ENCODE data around the gene GDF10.
A peak's percentile ranks its signal among the peaks of the same experiment; 100 is the strongest.

Gene GDF10

DNA sequence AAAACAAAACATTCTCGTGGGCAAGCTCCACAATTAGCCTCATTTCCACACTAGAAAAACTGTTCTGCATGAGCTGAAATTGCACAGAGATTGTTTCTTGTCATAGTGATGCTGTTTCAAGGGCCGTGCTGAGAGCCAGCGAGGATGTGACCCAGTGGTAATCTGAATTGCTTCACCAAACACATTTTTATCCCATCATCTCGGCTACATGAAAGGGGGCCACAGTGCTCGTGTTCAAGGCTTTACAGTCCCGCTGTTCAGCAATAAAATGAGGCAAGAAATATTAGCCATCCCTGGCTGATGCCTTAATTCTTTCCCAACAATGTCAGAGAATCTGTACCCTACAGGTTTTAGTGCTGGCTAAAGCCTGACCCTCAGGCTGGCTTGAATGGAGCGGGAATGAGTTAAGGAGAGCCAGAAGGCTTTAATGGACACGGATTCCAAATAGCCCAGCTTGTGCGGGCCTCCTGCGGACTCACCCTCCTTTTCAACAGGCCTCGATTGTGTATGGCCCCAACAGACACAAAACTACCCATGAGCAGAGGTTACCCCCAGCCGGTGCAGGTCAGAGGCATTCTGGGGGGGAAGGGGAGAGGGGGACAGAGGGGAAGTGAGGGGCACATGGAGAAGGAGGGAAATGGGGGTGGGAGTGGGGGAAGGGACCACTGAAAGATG, 2.0 kb upstream of the GDF10 start:
- H3K4me3 ChIP-seq = no peak overlapping the region
- H3K4me1 ChIP-seq = peaks cover 0 to 40% (median 22%) of the 10 kb centered on the region in 4 donors
- H3K36me3 ChIP-seq = no peaks in the 10 kb centered on the region
- no peaks in the 10 kb centered on the region for H3K9me3 ChIP-seq
- peaks cover 0 to 35% of the 10 kb centered on the region in 2 donors for H3K27me3 ChIP-seq
- intact Hi-C loops (cut with DNase I; ENCODE audit: low total_unique reads) = no loop called here
- H3K27ac ChIP-seq = peak overlapping the region; percentile 21 to 26
- DNase-seq = peak in 1 of 2 donors; percentile 53
- TF ChIP-seq, protein P1, sequence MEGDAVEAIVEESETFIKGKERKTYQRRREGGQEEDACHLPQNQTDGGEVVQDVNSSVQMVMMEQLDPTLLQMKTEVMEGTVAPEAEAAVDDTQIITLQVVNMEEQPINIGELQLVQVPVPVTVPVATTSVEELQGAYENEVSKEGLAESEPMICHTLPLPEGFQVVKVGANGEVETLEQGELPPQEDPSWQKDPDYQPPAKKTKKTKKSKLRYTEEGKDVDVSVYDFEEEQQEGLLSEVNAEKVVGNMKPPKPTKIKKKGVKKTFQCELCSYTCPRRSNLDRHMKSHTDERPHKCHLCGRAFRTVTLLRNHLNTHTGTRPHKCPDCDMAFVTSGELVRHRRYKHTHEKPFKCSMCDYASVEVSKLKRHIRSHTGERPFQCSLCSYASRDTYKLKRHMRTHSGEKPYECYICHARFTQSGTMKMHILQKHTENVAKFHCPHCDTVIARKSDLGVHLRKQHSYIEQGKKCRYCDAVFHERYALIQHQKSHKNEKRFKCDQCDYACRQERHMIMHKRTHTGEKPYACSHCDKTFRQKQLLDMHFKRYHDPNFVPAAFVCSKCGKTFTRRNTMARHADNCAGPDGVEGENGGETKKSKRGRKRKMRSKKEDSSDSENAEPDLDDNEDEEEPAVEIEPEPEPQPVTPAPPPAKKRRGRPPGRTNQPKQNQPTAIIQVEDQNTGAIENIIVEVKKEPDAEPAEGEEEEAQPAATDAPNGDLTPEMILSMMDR (IDR thresholded peaks at IDR 0.05) = no peak

DNA sequence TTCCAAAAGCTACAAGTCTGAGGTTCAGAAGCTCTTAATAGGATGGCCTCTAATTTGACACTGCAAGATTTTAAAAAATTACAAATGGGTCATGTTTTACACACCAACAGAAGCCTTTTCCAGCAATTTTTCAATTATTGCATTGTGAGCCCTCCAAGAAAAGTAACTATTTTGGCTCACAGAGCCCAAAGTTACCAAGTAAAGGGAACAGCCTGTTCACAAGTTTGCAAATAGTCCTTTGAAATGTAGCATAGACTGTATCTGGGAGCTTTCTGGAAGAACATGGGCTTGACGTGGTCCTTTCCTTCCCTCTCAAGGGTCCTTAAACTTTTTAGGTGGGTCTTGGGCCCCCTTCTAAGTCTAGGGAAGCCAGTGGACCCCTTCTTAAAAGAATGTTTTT, 1.3 kb upstream of the GDF10 start:
- no peak for DNase-seq
- H3K27ac ChIP-seq = peak overlapping the region; percentile 47 to 59
- TF ChIP-seq, protein P1 (IDR thresholded peaks at IDR 0.05) = no peak
- no peaks in the 10 kb centered on the region for H3K9me3 ChIP-seq
- intact Hi-C loops (cut with DNase I; ENCODE audit: low total_unique reads) = no loop called here
- H3K4me1 ChIP-seq = peaks cover 0 to 40% (median 22%) of the 10 kb centered on the region in 4 donors
- H3K36me3 ChIP-seq = no peaks in the 10 kb centered on the region
- H3K4me3 ChIP-seq = no peak overlapping the region
- peaks cover 0 to 38% of the 10 kb centered on the region in 2 donors for H3K27me3 ChIP-seq

DNA sequence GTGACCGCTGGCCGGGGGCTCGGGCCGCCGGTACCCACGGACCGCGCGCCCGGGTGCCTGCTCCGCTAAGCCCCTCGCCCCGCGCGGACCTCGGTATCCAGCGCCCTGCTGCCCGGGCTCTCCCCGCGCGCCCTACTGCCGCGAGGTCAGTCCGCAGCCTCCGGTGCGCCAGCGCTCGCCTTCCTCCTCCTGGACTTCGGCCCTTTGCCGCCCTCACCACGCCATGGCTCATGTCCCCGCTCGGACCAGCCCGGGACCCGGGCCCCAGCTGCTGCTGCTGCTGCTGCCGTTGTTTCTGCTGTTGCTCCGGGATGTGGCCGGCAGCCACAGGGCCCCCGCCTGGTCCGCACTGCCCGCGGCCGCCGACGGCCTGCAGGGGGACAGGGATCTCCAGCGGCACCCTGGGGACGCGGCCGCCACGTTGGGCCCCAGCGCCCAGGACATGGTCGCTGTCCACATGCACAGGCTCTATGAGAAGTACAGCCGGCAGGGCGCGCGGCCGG, 483 bp downstream of the GDF10 start:
- TF ChIP-seq, protein P1 (IDR thresholded peaks at IDR 0.05) = no peak
- DNase-seq = no peak
- peaks cover 0 to 40% (median 22%) of the 10 kb centered on the region in 4 donors for H3K4me1 ChIP-seq
- peak overlapping the region; percentile 52 to 60 for H3K4me3 ChIP-seq
- H3K36me3 ChIP-seq = no peaks in the 10 kb centered on the region
- no peaks in the 10 kb centered on the region for H3K9me3 ChIP-seq
- H3K27me3 ChIP-seq = peaks cover 0 to 37% of the 10 kb centered on the region in 2 donors
- intact Hi-C loops (cut with DNase I; ENCODE audit: low total_unique reads) = no loop called here
- H3K27ac ChIP-seq = peak overlapping the region; percentile 50 to 59

DNA sequence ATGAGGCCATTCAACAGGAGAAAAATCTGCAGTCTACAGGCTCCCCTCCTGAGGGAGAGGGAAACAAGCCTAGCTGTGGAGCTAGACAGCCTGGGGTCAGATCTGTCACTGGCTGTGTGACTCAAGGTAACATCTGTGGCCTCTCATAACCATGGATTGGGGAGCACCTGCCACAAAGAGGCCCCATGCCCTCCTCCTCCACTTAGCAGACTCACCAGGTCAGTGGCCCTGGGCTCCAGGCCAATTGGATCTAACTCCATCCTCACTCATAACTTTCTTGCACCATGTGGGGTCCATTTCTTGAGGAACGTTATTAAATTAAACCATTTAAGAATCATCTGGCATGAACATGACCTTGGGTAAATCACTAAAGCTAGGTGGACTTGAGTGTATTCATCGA, 1.8 kb downstream of the GDF10 start:
- H3K27me3 ChIP-seq = peaks cover 0 to 41% of the 10 kb centered on the region in 2 donors
- no peaks in the 10 kb centered on the region for H3K9me3 ChIP-seq
- no peaks in the 10 kb centered on the region for H3K36me3 ChIP-seq
- no peak overlapping the region for H3K27ac ChIP-seq
- DNase-seq = no peak
- intact Hi-C loops (cut with DNase I; ENCODE audit: low total_unique reads) = no loop called here
- no peak overlapping the region for H3K4me3 ChIP-seq
- peaks cover 0 to 40% (median 22%) of the 10 kb centered on the region in 4 donors for H3K4me1 ChIP-seq
- TF ChIP-seq, protein P1 (IDR thresholded peaks at IDR 0.05) = no peak

DNA sequence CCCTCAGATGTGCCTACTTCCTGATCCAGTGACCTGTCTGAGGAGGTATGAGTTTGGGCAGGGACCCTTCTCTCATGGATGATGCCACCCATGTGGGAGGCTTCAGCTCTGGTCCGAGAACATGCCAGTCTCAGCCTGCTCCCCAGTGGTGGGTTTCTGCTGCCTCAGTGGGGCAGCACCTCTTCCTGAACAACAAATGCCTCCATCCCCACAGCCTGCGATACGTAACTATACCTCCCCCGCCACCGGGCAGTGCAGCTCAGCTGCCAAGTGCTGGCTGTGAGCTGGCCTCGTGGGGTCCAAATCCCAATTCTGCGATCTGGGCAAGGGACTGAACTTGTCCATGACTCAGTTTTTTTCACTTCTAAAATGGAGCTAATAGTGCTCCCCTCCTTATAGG, 3.1 kb downstream of the GDF10 start:
- H3K36me3 ChIP-seq = no peaks in the 10 kb centered on the region
- H3K4me1 ChIP-seq = peaks cover 0 to 40% (median 22%) of the 10 kb centered on the region in 4 donors
- no peak for DNase-seq
- no peak overlapping the region for H3K4me3 ChIP-seq
- peaks cover 0 to 41% of the 10 kb centered on the region in 2 donors for H3K27me3 ChIP-seq
- intact Hi-C loops (cut with DNase I; ENCODE audit: low total_unique reads) = no loop called here
- TF ChIP-seq, protein P1 (IDR thresholded peaks at IDR 0.05) = no peak
- no peaks in the 10 kb centered on the region for H3K9me3 ChIP-seq
- no peak overlapping the region for H3K27ac ChIP-seq
